ENCODE results near the gene IQGAP3. TPM values are rescaled to one million over a fixed set of nuclear protein-coding genes. Genes with fewer than 3 reads are reported as not detected.

The IQGAP3 gene
- total and polyA plus RNA-seq, 11 donors = 0.09 to 5.1 (median 0.25) TPM

- intact Hi-C loops (cut with DNase I) = loop anchor here in 2 of 10 donors (5.0 kb wide), 2 partner anchors 40 to 50 kb away; partner anchors contain the start of gene TTC24 (in 1 of the 2)
- Histone ChIP-seq H3K9me3 (no peaks in the 10 kb centered on the region), H3K27me3 (no peaks in the 10 kb centered on the region), H3K27ac (no peak overlapping the region), H3K4me3 (no peak overlapping the region), H3K36me3 (no peaks in the 10 kb centered on the region), H3K4me1 (peaks cover 0 to 25% (median 10%) of the 10 kb centered on the region in 12 donors)
- DNase-seq = no peak
- no peak for TF ChIP-seq CTCF (IDR thresholded peaks at IDR 0.05)
- no peak for TF ChIP-seq POLR2A (IDR thresholded peaks at IDR 0.05)
- 74 to 88% (median 78%) methylated on average over 2 of the region's 2 CpGs for WGBS, 4 donors
- ATAC-seq = no peak
These were observed 44.8 kb downstream of the IQGAP3 start for GRCh38 chr1:156527584-156527983.

DNA sequence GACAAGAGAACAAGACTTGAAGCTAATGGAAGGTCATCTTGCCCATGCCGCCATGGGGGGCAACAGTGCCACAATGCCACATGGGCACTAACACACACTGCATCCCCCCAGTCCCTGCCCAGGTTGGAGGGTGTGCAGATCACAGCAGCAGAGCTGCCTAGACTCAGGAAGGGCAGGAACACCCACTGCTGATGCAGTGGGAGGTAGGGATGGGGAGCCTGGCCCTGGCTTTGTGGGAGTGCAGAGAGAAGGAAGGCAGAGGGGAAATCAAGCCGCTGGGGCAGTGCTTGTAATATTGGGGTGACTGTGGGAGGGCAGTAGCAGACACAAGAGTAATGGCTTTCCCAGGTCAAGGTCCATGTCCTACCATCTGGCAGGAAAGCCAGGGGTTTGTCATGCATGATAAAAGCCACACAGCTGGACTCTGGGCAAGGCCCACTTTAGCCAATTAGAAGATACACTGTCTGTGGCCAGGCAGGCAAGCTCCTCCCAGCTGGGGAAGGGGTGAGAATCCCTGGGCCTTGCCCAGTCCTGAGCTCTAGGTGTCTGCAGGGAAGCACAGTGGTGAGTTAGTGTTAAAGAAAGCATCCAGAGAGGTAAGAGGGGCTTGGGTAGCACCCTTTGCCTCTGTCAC lies 46.4 kb downstream of the IQGAP3 start:
- H3K36me3 ChIP-seq = no peaks in the 10 kb centered on the region
- ATAC-seq (no peak), DNase-seq (no peak)
- no peak overlapping the region for H3K4me3 ChIP-seq
- WGBS, 4 donors = 85 to 94% (median 90%) methylated on average over 2 of the region's 2 CpGs
- no peaks in the 10 kb centered on the region for H3K27me3 ChIP-seq
- TF ChIP-seq CTCF (IDR thresholded peaks at IDR 0.05) (no peak), POLR2A (IDR thresholded peaks at IDR 0.05) (no peak)
- H3K27ac ChIP-seq = no peak overlapping the region
- peaks cover 0 to 25% (median 10%) of the 10 kb centered on the region in 12 donors for H3K4me1 ChIP-seq
- H3K9me3 ChIP-seq = no peaks in the 10 kb centered on the region
- intact Hi-C loops (cut with DNase I) = loop anchor here in 2 of 10 donors (5.0 kb wide), 2 partner anchors 41 to 51 kb away; partner anchors contain the start of gene TTC24 (in 1 of the 2)

- TF ChIP-seq POLR2A (IDR thresholded peaks at IDR 0.05) (no peak), CTCF (IDR thresholded peaks at IDR 0.05) (no peak)
- Histone ChIP-seq H3K27me3 (no peaks in the 10 kb centered on the region), H3K27ac (peak overlapping the region in 1 of 12 donors; percentile 58), H3K4me3 (peak overlapping the region in 1 of 12 donors; percentile 15), H3K36me3 (no peaks in the 10 kb centered on the region), H3K9me3 (no peaks in the 10 kb centered on the region), H3K4me1 (peaks cover 0 to 25% (median 10%) of the 10 kb centered on the region in 12 donors)
- no peak for DNase-seq
- ATAC-seq = peak in 2 of 4 donors; percentile 4 to 28
- intact Hi-C loops (cut with DNase I) = loop anchor here in 2 of 10 donors (5.0 kb wide), 2 partner anchors 42 to 52 kb away; partner anchors contain the start of gene TTC24 (in 1 of the 2)
- WGBS, 4 donors = 26 to 40% (median 39%) methylated on average over 6 of the region's 6 CpGs
These were observed 47.3 kb downstream of the IQGAP3 start for GRCh38 chr1:156525071-156525501.

DNA sequence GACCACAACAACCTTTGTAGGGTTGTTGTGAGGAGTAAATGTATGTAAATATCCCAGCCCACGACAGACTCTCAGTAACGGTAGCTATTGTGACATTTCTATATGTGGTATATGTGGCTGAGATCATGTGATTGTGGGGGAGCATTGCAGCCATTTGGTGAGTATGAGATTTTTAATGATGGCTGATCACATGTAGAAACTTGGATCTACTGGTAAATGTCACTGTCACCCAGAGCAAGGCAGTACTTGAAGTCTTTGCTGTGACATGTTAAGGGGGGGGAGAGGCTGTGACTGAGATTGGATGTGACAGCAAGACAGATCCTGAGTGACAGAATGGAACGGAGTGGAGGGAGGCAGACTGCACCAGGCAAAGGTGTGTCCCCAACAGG lies 47.9 kb downstream of the IQGAP3 start:
- Histone ChIP-seq H3K4me1 (peaks cover 0 to 25% (median 10%) of the 10 kb centered on the region in 12 donors), H3K27me3 (no peaks in the 10 kb centered on the region), H3K9me3 (no peaks in the 10 kb centered on the region), H3K27ac (peak overlapping the region in 1 of 12 donors; percentile 58), H3K36me3 (no peaks in the 10 kb centered on the region), H3K4me3 (peak overlapping the region in 1 of 12 donors; percentile 15)
- ATAC-seq (peak; percentile 41 to 84 (median 77)), DNase-seq (no peak)
- intact Hi-C loops (cut with DNase I) = no loop called here
- WGBS, 4 donors = 44 to 65% (median 62%) methylated on average over 3 of the region's 3 CpGs
- no peak for TF ChIP-seq POLR2A (IDR thresholded peaks at IDR 0.05)
- no peak for TF ChIP-seq CTCF (IDR thresholded peaks at IDR 0.05)
